GM19238 (cell line): ENCODE measurements around the gene USP5.

Source experiments
- DNase-seq: peaks from one replicate; pipeline ENCODE4 v3.0.0; 2011; ENCODE audit warnings: low spot score; ENCODE audit not compliant: insufficient read length

USP5 gene

GRCh38 chr12:6912164-6912935 is 60.4 kb downstream of the USP5 start:
- no peak for DNase-seq

DNA sequence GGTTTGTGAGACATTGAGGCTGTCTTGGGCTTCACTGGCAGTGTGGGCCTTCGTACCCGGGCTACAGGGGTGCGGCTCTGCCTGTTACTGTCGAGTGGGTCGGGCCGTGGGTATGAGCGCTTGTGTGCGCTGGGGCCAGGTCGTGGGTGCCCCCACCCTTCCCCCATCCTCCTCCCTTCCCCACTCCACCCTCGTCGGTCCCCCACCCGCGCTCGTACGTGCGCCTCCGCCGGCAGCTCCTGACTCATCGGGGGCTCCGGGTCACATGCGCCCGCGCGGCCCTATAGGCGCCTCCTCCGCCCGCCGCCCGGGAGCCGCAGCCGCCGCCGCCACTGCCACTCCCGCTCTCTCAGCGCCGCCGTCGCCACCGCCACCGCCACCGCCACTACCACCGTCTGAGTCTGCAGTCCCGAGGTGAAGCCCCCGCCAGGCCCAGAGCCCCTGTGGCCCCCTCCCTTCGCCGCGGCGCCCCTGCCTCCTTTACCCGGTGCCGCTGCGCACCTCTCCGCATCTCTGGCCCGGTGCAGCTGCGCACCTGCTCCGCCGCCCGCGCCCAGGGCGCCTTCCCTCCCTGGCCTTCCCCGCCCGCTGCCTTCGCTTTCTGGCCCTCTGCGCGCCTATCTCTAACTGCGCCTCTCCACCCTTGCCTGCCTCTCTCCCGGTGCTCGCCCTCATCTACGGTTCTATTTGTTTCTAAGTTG is 62.4 kb downstream of the USP5 start, which contains the start of gene ENO2:
ENO2 (plus strand) TSS at position 335 of the 701 bp plus-strand sequence. CDS start 1,253 bp downstream, outside the sequence.
- DNase-seq = peak; percentile 75

DNA sequence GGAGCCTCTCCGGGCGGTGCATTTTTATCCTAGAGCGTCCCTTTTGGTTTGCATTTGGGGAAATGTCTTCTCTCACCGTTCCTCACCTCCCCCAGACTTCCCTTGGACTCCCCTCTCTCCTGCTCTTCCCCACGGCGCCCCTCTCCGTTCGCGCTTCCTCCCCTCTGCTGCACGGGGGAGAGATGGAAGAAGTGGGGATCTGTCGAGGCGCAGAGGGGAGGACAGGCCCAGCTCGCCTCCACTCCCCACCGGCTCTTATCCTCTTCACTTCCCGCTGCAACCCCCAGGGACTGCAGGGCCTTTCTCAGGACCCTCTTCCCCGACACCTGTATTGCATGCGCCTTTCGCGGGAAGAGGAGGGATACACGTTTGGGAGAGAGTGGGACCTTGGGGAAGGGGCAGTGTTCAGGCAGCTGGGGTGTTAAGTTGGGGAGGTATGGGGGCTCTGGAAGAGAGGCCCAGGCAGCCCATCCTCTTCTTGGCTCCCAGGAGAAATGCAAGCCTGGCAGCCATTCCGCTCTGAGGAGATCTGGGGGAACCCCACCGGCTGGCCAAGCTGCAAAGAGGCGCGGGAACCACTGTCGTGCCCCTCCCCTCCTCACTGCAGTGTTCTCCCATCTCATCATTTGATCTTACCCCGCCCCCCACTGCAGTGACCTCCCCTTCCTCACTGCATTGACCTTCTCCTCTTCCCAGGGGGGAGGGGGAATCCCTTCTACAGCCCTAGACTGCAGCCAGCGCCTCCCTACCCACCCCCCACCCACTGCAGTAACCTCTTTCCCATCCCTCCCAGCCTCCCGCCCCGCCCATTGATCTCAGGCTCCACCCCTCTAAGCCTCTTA is 63.2 kb downstream of the USP5 start:
- no peak for DNase-seq

GRCh38 chr12:6915789-6916285 is 63.9 kb downstream of the USP5 start:
- no peak for DNase-seq
